ENCODE measurements around the gene DNAJC18.

- TF ChIP-seq EZH2 (IDR thresholded peaks at IDR 0.05; ENCODE audit: borderline replicate concordance, low read length) = no peak
- TF ChIP-seq CTCF (IDR thresholded peaks at IDR 0.05; ENCODE audit: low read length) = no peak
Measured at GRCh38 chr5:139457241-139457640, 17.9 kb upstream of the DNAJC18 start.

Measured in OCI-LY1 (cell line).